Liver (tissue), 9 donors: ENCODE results near the gene SYT8. TPM values are rescaled to one million over a fixed set of nuclear protein-coding genes. Genes with fewer than 3 reads are reported as not detected.

Source experiments
- DNase-seq: peaks from one replicate; pipeline ENCODE4 v3.0.0-alpha.2; 2017; ENCODE audit warnings: low spot score
- H3K27ac ChIP-seq, 2 donors: one replicate each; pipeline ENCODE4 v1.7.0; 2013; ENCODE audit warnings: inconsistent platforms in 2 of 2, low read length in 2 of 2, control low read depth in 1 of 2, low read depth in 1 of 2, mild to moderate bottlenecking in 1 of 2
- H3K27me3 ChIP-seq, 4 donors: one replicate each; pipeline versions ENCODE4 v1.6.1 to v1.7.0; 2013; ENCODE audit warnings: low read length in 3 of 4, inconsistent platforms in 1 of 4, mild to moderate bottlenecking in 1 of 4, moderate library complexity in 1 of 4; ENCODE audit not compliant: control insufficient read depth in 4 of 4, insufficient read depth in 4 of 4
- H3K36me3 ChIP-seq, 4 donors: one replicate each; pipeline versions ENCODE4 v1.6.1 to v1.7.0; 2013; ENCODE audit warnings: low read length in 3 of 4, mild to moderate bottlenecking in 3 of 4, low read depth in 1 of 4, moderate library complexity in 1 of 4; ENCODE audit not compliant: control insufficient read depth in 4 of 4, insufficient read depth in 3 of 4
- H3K4me1 ChIP-seq, 4 donors: one replicate each; pipeline versions ENCODE4 v1.6.1 to v1.7.0; 2013; ENCODE audit warnings: low read length in 3 of 4, mild to moderate bottlenecking in 3 of 4, moderate library complexity in 1 of 4; ENCODE audit not compliant: control insufficient read depth in 4 of 4, insufficient read depth in 4 of 4
- H3K4me3 ChIP-seq, 3 donors: one replicate each; pipeline versions ENCODE4 v1.6.1 to v1.7.0; 2013; ENCODE audit warnings: low read length in 3 of 3, control low read depth in 1 of 3, low read depth in 1 of 3, mild to moderate bottlenecking in 1 of 3
- H3K9ac ChIP-seq, 2 donors: one replicate each; pipeline ENCODE4 v1.7.0; 2013; ENCODE audit warnings: low read length in 2 of 2, mild to moderate bottlenecking in 2 of 2, moderate library complexity in 2 of 2, control low read depth in 1 of 2, low read depth in 1 of 2
- H3K9me3 ChIP-seq, 4 donors: one replicate each; pipeline versions ENCODE4 v1.6.1 to v1.7.0; 2013; ENCODE audit warnings: low read length in 3 of 4; ENCODE audit not compliant: control insufficient read depth in 4 of 4
- ATF3 ChIP-seq: IDR thresholded peaks from 2 replicates; pipeline ENCODE4 v1.6.1; 2016; ENCODE audit warnings: antibody characterized with exemption
- CTCF ChIP-seq: fragments of 150-350 bp; IDR thresholded peaks from 2 replicates; pipeline ENCODE4 v1.5.1; 2017; ENCODE audit warnings: improper control_type of control experiment, low read depth, low read length; ENCODE audit not compliant: missing input control
- EGR1 ChIP-seq, 2 donors: IDR thresholded peaks; 2 replicates each; pipeline ENCODE4 v1.6.1; 2016 to 2018; ENCODE audit warnings: antibody characterized with exemption in 2 of 2, low read depth in 2 of 2
- FOXA1 ChIP-seq: IDR thresholded peaks from 2 replicates; pipeline ENCODE4 v1.6.1; 2016; ENCODE audit warnings: antibody characterized with exemption
- FOXA2 ChIP-seq: IDR thresholded peaks from 2 replicates; pipeline ENCODE4 v1.6.1; 2016; ENCODE audit warnings: antibody characterized with exemption
- GABPA ChIP-seq, 2 donors: IDR thresholded peaks in 1 of 2; conservative IDR thresholded peaks in 1 of 2; 2 replicates each; pipeline ENCODE4 v1.6.1; 2016; ENCODE audit warnings: antibody characterized with exemption in 2 of 2, mild to moderate bottlenecking in 1 of 2, moderate library complexity in 1 of 2
- HNF4A ChIP-seq, 2 donors: conservative IDR thresholded peaks; 2 replicates each; pipeline ENCODE4 v1.6.1; 2016; ENCODE audit warnings: antibody characterized with exemption in 2 of 2, mild to moderate bottlenecking in 2 of 2
- HNF4G ChIP-seq: IDR thresholded peaks from 2 replicates; pipeline ENCODE4 v1.6.1; 2016; ENCODE audit warnings: antibody characterized with exemption
- JUND ChIP-seq, 2 donors: IDR thresholded peaks; 2 replicates each; pipeline ENCODE4 v1.6.1; 2016; ENCODE audit warnings: antibody characterized with exemption in 2 of 2
- NR2F2 ChIP-seq: IDR thresholded peaks from 2 replicates; pipeline ENCODE4 v1.6.1; 2016; ENCODE audit warnings: antibody characterized with exemption
- RAD21 ChIP-seq, 2 donors: IDR thresholded peaks; 2 replicates each; pipeline ENCODE4 v1.6.1; 2016; ENCODE audit warnings: antibody characterized with exemption in 2 of 2, mild to moderate bottlenecking in 2 of 2
- REST ChIP-seq: IDR thresholded peaks from 2 replicates; pipeline ENCODE4 v1.6.1; 2016; ENCODE audit warnings: antibody characterized with exemption, mild to moderate bottlenecking
- RXRA ChIP-seq, 2 donors: IDR thresholded peaks; 2 replicates each; pipeline ENCODE4 v1.6.1; 2017 to 2018; ENCODE audit warnings: antibody characterized with exemption in 2 of 2, mild to moderate bottlenecking in 1 of 2
- SP1 ChIP-seq: IDR thresholded peaks from 2 replicates; pipeline ENCODE4 v1.6.1; 2018; ENCODE audit warnings: antibody characterized with exemption, mild to moderate bottlenecking
- TAF1 ChIP-seq: conservative IDR thresholded peaks from 2 replicates; pipeline ENCODE4 v1.6.1; 2016; ENCODE audit warnings: antibody characterized with exemption, mild to moderate bottlenecking
- YY1 ChIP-seq: IDR thresholded peaks from 2 replicates; pipeline ENCODE4 v1.6.1; 2016; ENCODE audit warnings: antibody characterized with exemption, mild to moderate bottlenecking
- ZBTB33 ChIP-seq: IDR thresholded peaks from 2 replicates; pipeline ENCODE4 v1.6.1; 2016; ENCODE audit warnings: antibody characterized with exemption
- WGBS: extraction: QIAGEN DNeasy Blood & Tissue Kit; methylation state at CpG from one replicate; pipeline ENCODE4 v1.1.7; 2013; 5-methylcytosine and 5-hydroxymethylcytosine counted together
- polyA plus RNA-seq, 2 donors: library from polyadenylated mRNA; stranded (reverse) in 1 of 2; unstranded in 1 of 2; fragments of 200-250 nt in 1 of 2; fragments of >200 nt in 1 of 2; fragmentation: Nextera tagmentation in 1 of 2; extraction: Ambion mirVana in 1 of 2; gene quantifications; one replicate each; pipeline versions ENCODE4 v1.2.1 to v1.2.3, GENCODE V29; 2013 to 2015
- total RNA-seq, 2 donors: library from RNA; depleted of rRNA; stranded (reverse); fragments of >200 nt; gene quantifications; one replicate each; pipeline ENCODE4 v1.2.3, GENCODE V29; 2014
- TF ChIP-seq, protein P1 (sequence below): IDR thresholded peaks from 2 replicates; pipeline ENCODE4 v1.6.1; 2016; ENCODE audit warnings: antibody characterized with exemption
- donor health status: healthy.
- donor health status: healthy.
- donor health status: healthy.
- donor health status: healthy.
- donor health status: healthy.

SYT8 gene
- total and polyA plus RNA-seq, 4 donors, result 0.17 to 0.99 (median 0.35) TPM

DNA sequence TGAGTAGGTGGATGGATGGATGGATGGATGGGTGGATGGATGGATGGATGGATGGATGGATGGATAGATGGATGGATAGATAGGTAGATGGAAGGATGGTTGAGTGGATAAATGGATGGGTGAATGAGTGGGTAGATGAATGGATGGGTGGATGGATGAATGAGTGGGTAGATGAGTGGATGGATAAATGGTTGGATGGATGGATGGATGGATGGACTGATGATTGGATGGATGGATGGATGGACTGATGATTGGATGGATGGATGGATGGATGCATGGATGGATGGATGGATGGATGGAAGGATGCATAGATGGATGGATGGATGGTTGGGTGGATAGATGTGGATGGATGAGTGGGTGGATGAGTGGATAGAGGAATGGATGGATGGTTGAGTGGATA lies 13.2 kb upstream of the SYT8 start:
- DNase-seq, result no peak
- no peak overlapping the region for H3K4me3 ChIP-seq
- H3K9ac ChIP-seq, result no peak overlapping the region
- TF ChIP-seq, protein P1, sequence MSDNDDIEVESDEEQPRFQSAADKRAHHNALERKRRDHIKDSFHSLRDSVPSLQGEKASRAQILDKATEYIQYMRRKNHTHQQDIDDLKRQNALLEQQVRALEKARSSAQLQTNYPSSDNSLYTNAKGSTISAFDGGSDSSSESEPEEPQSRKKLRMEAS, result no peak
- TF ChIP-seq JUND (IDR thresholded peaks at IDR 0.05) (no peak), TAF1 (no peak)
- no peaks in the 10 kb centered on the region for H3K36me3 ChIP-seq
- H3K27me3 ChIP-seq, result no peaks in the 10 kb centered on the region
- peaks cover 0 to 10% (median under 1%) of the 10 kb centered on the region in 4 donors for H3K4me1 ChIP-seq
- H3K9me3 ChIP-seq, result peaks cover 5 to 9% (median 6%) of the 10 kb centered on the region in 4 donors
- H3K27ac ChIP-seq, result no peak overlapping the region

DNA sequence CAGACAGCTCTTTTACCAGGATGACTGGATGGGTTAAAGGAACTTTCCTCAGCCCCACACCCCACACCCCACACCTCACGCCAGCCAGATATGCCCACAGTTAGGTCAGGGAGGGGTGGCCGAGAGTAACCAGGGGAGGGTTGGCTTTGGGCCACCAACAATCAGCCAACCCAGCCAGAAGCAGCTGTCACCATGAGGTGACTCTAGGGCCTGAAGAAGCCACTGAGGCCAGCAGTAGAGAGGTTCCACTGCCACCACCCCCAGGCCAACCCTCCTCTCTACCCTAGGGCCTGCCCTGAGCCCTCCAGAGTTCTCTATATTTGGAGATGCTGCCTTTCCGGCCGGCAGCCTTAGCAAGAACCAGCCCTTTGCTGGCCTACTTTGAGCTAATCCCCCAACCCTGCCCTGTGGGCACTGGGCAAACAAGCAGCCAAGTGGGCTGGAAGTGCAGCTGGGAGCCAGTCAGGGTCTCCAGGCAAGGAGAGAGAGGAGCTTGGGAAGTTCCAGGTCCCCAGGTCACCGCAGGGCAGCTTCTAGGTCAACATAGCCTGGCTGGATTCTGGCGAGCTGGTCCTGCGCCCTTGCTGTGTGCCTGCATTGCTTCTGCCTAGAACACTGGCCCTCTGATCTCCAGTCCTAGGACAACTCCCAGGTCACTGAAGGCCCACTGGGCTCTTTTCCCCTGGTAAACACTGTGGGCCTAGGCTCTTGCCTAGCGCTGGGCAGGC lies 12.0 kb upstream of the SYT8 start:
- H3K27me3 ChIP-seq, result no peaks in the 10 kb centered on the region
- H3K4me3 ChIP-seq, result no peak overlapping the region
- peaks cover 5 to 9% (median 6%) of the 10 kb centered on the region in 4 donors for H3K9me3 ChIP-seq
- H3K36me3 ChIP-seq, result no peaks in the 10 kb centered on the region
- peaks cover 0 to 22% (median 7%) of the 10 kb centered on the region in 4 donors for H3K4me1 ChIP-seq
- H3K27ac ChIP-seq, result no peak overlapping the region
- no peak overlapping the region for H3K9ac ChIP-seq
- no peak for TF ChIP-seq RAD21 (IDR thresholded peaks at IDR 0.05)
- no peak for DNase-seq
- 93% methylated on average over 8 of the region's 8 CpGs for WGBS

DNA sequence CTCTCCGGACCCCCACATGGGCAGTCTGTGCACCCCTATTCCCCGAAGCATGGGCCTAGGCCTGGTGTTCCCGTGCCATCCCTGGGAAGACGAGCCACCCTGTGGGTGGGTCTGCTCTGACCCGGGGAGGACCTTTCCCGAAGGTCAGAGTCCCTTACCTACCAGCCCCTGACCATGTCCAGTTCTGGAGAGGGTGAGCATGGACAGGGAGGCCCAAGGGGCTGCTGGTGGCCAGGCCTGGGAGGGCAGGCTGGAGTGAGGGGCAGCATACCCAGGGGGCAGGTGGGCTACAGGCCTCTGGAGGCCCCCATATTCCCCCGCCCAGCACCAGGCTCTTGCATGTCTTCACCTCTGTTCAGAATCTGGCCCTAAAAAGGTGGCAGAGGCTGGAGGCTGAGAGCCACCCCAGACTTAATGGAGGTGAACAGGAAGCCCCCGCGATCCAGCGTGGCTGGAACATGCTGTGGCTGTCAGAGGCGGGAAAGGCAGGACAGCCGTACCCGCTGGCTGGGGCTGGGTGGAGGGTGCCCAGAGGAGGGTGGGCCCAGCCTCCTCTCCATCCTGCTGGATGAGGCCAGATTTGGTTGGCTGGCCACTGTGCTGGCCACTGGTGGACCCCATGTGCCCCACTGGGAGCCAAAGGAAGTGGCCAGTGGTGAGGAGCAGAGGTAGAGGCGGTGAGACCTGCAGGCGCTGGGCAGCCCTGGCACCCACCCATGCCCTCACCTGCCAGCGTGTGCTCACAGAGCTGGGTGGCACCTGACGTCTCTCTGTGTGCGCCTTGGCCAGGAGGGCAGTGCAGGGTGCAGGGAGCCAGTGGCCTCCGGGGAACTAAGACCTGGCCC lies 11.2 kb upstream of the SYT8 start:
- WGBS, result 92% methylated on average over 19 of the region's 19 CpGs
- TF ChIP-seq REST (no peak), FOXA1 (no peak), GABPA (IDR thresholded peaks at IDR 0.05 in 1 of 2, conservative IDR thresholded peaks at IDR 0.05 in 1 of 2) (no peak), ATF3 (no peak), RAD21 (IDR thresholded peaks at IDR 0.05) (no peak), FOXA2 (no peak), RXRA (IDR thresholded peaks at IDR 0.05) (no peak), NR2F2 (no peak), SP1 (no peak), HNF4A (conservative IDR thresholded peaks at IDR 0.05) (no peak), ZBTB33 (no peak), YY1 (no peak), CTCF (no peak), HNF4G (no peak), EGR1 (IDR thresholded peaks at IDR 0.05; ENCODE audit: low read depth in 2 of 2) (no peak)
- TF ChIP-seq, protein P1, result no peak
- peaks cover 4 to 7% (median 5%) of the 10 kb centered on the region in 4 donors for H3K9me3 ChIP-seq
- no peak overlapping the region for H3K4me3 ChIP-seq
- no peak overlapping the region for H3K27ac ChIP-seq
- DNase-seq, result no peak
- no peak overlapping the region for H3K9ac ChIP-seq
- H3K36me3 ChIP-seq, result no peaks in the 10 kb centered on the region
- no peaks in the 10 kb centered on the region for H3K27me3 ChIP-seq
- peaks cover 0 to 22% (median 7%) of the 10 kb centered on the region in 4 donors for H3K4me1 ChIP-seq
